Keratinocyte (primary cell): ENCODE results near the gene FN3KRP. TPM values are rescaled to one million over a fixed set of nuclear protein-coding genes. Genes with fewer than 3 reads are reported as not detected.
A peak's percentile ranks its signal among the peaks of the same experiment; 100 is the strongest.

Experiments
- DNase-seq: peaks from one replicate; pipeline ENCODE4 v3.0.0-alpha.2; 2011; ENCODE audit warnings: low read depth, missing footprints, low spot score
- FAIRE-seq: peaks from 2 replicates; lab custom pipeline; 2011; peaks lifted over from hg19 to GRCh38; lab: Jason Lieb, UNC
- H2AFZ ChIP-seq: 2 replicates; pipeline ENCODE4 v1.6.0; 2012; ENCODE audit warnings: low read length, control low read depth, inconsistent platforms; ENCODE audit not compliant: control insufficient read depth
- H3K27ac ChIP-seq: 2 replicates; pipeline ENCODE4 v1.5.1; 2011; ENCODE audit warnings: low read length; ENCODE audit not compliant: control insufficient read depth, insufficient read depth
- H3K27me3 ChIP-seq: 3 replicates; pipeline ENCODE4 v1.6.0; 2011; ENCODE audit warnings: low read length; ENCODE audit not compliant: control insufficient read depth, insufficient read depth; ENCODE audit errors: extremely low read depth
- H3K36me3 ChIP-seq, 2 experiments: 2 replicates in 1 of 2; 3 replicates in 1 of 2; pipeline ENCODE4 v1.5.1; 2011; ENCODE audit warnings: low read length in 2 of 2, mild to moderate bottlenecking in 1 of 2; ENCODE audit not compliant: control insufficient read depth in 2 of 2, insufficient read depth in 2 of 2; ENCODE audit errors: extremely low read depth in 1 of 2
- H3K4me1 ChIP-seq: 3 replicates; pipeline ENCODE4 v1.5.1; 2011; ENCODE audit warnings: low read length; ENCODE audit not compliant: control insufficient read depth, insufficient read depth; ENCODE audit errors: extremely low read depth
- H3K4me2 ChIP-seq: 3 replicates; pipeline ENCODE4 v1.6.0; 2011; ENCODE audit warnings: low read depth, low read length; ENCODE audit not compliant: control insufficient read depth, insufficient read depth; ENCODE audit errors: extremely low read depth
- H3K4me3 ChIP-seq, 3 experiments: fragments of 200-600 bp in 1 of 3; sonication (generic) in 1 of 3; 2 replicates in 2 of 3; 3 replicates in 1 of 3; pipeline ENCODE4 v1.5.1; 2011 to 2016; ENCODE audit warnings: low read length in 3 of 3, mild to moderate bottlenecking in 3 of 3, control low read depth in 2 of 3, inconsistent platforms in 1 of 3, low read depth in 1 of 3, mixed read lengths in 1 of 3, mixed run types in 1 of 3, moderate library complexity in 1 of 3; ENCODE audit not compliant: control insufficient read depth in 2 of 3, insufficient read depth in 2 of 3; ENCODE audit errors: extremely low read depth in 1 of 3
- H3K79me2 ChIP-seq: 2 replicates; pipeline ENCODE4 v1.6.0; 2012; ENCODE audit warnings: low read length; ENCODE audit not compliant: control insufficient read depth, insufficient read depth
- H3K9ac ChIP-seq: 3 replicates; pipeline ENCODE4 v1.6.0; 2011; ENCODE audit warnings: low read length; ENCODE audit not compliant: control insufficient read depth, insufficient read depth; ENCODE audit errors: extremely low read depth
- H3K9me1 ChIP-seq: 3 replicates; pipeline ENCODE4 v1.6.0; 2011; ENCODE audit warnings: low read length; ENCODE audit not compliant: control insufficient read depth, insufficient read depth; ENCODE audit errors: extremely low read depth
- H3K9me3 ChIP-seq: 2 replicates; pipeline ENCODE4 v1.5.1; 2012; ENCODE audit warnings: low read depth, low read length; ENCODE audit not compliant: control insufficient read depth
- H4K20me1 ChIP-seq: 3 replicates; pipeline ENCODE4 v1.6.0; 2011; ENCODE audit warnings: low read length; ENCODE audit not compliant: control insufficient read depth, insufficient read depth; ENCODE audit errors: extremely low read depth
- EZH2 ChIP-seq: IDR thresholded peaks from one replicate; pipeline ENCODE4 v1.6.1; 2012; ENCODE audit warnings: inconsistent platforms, mild to moderate bottlenecking, low read length, moderate library complexity
- dilution Hi-C: fragments of 300-500 bp; cut with MboI; formaldehyde crosslinking; loops from one replicate; pipeline ENCODE4 v1.7.0; 2020; ENCODE audit warnings: low sequenced_read_pairs; ENCODE audit not compliant: extremely low pct_ligation_motif_present
- polyA plus RNA-seq, 5 experiments: library from polyadenylated mRNA; depleted of rRNA in 3 of 5; stranded (reverse) in 3 of 5; stranded (forward) in 1 of 5; unstranded in 1 of 5; fragments of >200 nt; gene quantifications; 1 replicate in 1 of 5; 2 replicates in 3 of 5; 3 replicates in 1 of 5; pipeline versions ENCODE4 v1.2.1 to v1.2.3, GENCODE V29; 2011 to 2012; ENCODE audit warnings: missing spikeins in 2 of 5, low read depth in 1 of 5, low replicate concordance in 1 of 5
- TF ChIP-seq, protein P1 (sequence below), 3 experiments: IDR thresholded peaks in 1 of 3; conservative IDR thresholded peaks in 1 of 3; optimal IDR thresholded peaks in 1 of 3; 2 replicates in 2 of 3; 3 replicates in 1 of 3; pipeline versions ENCODE3 to v1.5.1; 2011; ENCODE audit warnings: low read length in 3 of 3, mild to moderate bottlenecking in 3 of 3, moderate library complexity in 2 of 3, control low read depth in 1 of 3, inconsistent platforms in 1 of 3; ENCODE audit not compliant: insufficient read depth in 2 of 3; ENCODE audit errors: extremely low read depth in 1 of 3

The FN3KRP gene
- polyA plus RNA-seq, 1 donor (not counting 4 experiments of a cell fraction or from before 2014, with no cell fraction given) = 25.7 TPM

DNA sequence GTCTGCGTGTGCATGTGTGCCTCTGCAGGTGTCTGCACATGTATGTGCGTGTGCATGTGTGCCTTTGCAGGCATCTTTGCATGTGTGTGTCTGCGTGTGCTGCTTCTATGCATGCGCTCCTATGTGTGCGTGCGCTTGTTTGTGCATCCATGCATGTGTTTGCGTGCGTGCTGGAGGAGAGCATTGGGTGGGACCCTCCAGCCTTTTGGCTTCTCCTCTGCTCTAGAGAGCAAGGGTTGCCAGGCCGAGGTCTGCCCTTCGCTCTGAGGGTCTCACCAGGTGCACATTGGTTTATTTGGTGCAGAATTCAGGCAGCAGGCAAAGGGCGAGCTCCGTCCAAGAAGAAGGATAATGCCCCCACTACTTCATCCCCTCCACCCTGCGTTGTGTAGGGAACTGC, 17.0 kb upstream of the FN3KRP start:
- no peak for FAIRE-seq
- no peak overlapping the region for H3K27ac ChIP-seq
- H3K79me2 ChIP-seq = peaks cover 2% of the 10 kb centered on the region
- no peak overlapping the region for H3K9ac ChIP-seq
- H3K9me3 ChIP-seq = peaks cover under 1% of the 10 kb centered on the region
- TF ChIP-seq, protein P1, sequence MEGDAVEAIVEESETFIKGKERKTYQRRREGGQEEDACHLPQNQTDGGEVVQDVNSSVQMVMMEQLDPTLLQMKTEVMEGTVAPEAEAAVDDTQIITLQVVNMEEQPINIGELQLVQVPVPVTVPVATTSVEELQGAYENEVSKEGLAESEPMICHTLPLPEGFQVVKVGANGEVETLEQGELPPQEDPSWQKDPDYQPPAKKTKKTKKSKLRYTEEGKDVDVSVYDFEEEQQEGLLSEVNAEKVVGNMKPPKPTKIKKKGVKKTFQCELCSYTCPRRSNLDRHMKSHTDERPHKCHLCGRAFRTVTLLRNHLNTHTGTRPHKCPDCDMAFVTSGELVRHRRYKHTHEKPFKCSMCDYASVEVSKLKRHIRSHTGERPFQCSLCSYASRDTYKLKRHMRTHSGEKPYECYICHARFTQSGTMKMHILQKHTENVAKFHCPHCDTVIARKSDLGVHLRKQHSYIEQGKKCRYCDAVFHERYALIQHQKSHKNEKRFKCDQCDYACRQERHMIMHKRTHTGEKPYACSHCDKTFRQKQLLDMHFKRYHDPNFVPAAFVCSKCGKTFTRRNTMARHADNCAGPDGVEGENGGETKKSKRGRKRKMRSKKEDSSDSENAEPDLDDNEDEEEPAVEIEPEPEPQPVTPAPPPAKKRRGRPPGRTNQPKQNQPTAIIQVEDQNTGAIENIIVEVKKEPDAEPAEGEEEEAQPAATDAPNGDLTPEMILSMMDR (optimal IDR thresholded peaks at IDR 0.05 in 1 of 3, IDR thresholded peaks at IDR 0.05 in 1 of 3, conservative IDR thresholded peaks at IDR 0.05 in 1 of 3; ENCODE audit: extremely low read depth in 1 of 3, insufficient read depth in 2 of 3, low read length in 3 of 3) = no peak
- TF ChIP-seq EZH2 = no peak
- dilution Hi-C loops = no loop called here
- peaks cover 6% of the 10 kb centered on the region for H3K27me3 ChIP-seq
- H3K4me3 ChIP-seq = no peak overlapping the region
- H4K20me1 ChIP-seq = no peaks in the 10 kb centered on the region
- peaks cover 17% of the 10 kb centered on the region for H3K4me1 ChIP-seq
- no peaks in the 10 kb centered on the region for H3K9me1 ChIP-seq
- H3K36me3 ChIP-seq = no peaks in the 10 kb centered on the region
- no peak for DNase-seq
- H2AFZ ChIP-seq = no peak overlapping the region
- no peak overlapping the region for H3K4me2 ChIP-seq

DNA sequence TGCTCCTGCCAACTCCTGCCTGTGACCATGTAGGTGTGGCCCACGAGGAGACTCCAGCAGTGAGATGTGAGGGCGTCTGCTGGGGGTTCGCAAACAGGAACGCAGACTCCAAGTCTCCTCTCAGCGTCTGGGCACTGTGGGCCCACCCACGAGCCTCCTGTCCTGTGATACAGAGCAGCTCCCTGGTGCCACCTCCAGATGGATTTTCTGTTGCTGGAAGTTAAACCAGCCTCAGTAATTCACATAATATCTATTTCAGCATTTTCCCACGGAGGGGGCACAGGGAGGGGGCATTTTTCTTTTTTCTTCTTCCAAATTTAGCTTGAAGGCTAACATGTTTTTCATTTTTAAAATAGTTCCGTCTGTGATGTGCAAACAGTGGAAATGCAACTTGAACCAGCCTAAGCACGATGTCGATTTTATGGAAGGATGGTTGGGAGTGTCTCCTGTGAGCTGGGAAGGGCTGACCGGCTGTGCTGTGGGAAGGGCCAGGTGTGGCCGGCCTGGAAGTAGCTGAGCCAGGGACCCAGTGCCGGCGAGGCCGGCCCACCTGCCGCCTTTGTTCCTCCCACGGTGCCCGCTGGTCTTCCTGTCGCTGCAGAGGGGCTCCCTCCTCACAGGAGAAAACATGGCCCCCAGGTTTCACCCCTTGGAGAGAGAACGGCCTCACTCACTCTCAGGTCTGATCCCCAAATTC, 14.1 kb upstream of the FN3KRP start:
- Histone ChIP-seq H3K4me3 (no peak overlapping the region), H3K9me3 (no peaks in the 10 kb centered on the region), H3K4me2 (peak overlapping the region; percentile 54), H4K20me1 (no peaks in the 10 kb centered on the region), H3K9me1 (no peaks in the 10 kb centered on the region), H3K4me1 (peaks cover 14% of the 10 kb centered on the region), H3K27me3 (peaks cover 1% of the 10 kb centered on the region), H3K79me2 (no peaks in the 10 kb centered on the region), H3K9ac (peak overlapping the region; percentile 55), H2AFZ (peak overlapping the region; percentile 75), H3K36me3 (no peaks in the 10 kb centered on the region), H3K27ac (peak overlapping the region; percentile 71)
- FAIRE-seq (no peak), DNase-seq (no peak)
- dilution Hi-C loops = no loop called here
- TF ChIP-seq EZH2 = no peak
- TF ChIP-seq, protein P1 (optimal IDR thresholded peaks at IDR 0.05 in 1 of 3, IDR thresholded peaks at IDR 0.05 in 1 of 3, conservative IDR thresholded peaks at IDR 0.05 in 1 of 3; ENCODE audit: extremely low read depth in 1 of 3, insufficient read depth in 2 of 3, low read length in 3 of 3) = no peak
